Endothelial cell of umbilical vein (primary cell): ENCODE data around the gene COL23A1. TPM values are rescaled to one million over a fixed set of nuclear protein-coding genes. Genes with fewer than 3 reads are reported as not detected.

Source experiments
- BruUV-seq: library from RNA; stranded (reverse); fragments of 400-500 nt; replicated peaks from 2 replicates; lab custom pipeline; 2021; lab: Mats Ljungman, UMichigan
- CTCF ChIA-PET: fragments of 300-600, 350-600 bp; sonication (Branson Sonifier 250); formaldehyde crosslinking; loops from one replicate; lab custom pipeline; 2021; ENCODE audit warnings: antibody characterized with exemption, inconsistent platforms; lab: Charles Lee
- POLR2A ChIA-PET: fragments of 300-600, 350-600 bp; sonication (Branson Sonifier 250); formaldehyde crosslinking; loops from one replicate; lab custom pipeline; 2021; ENCODE audit warnings: antibody characterized with exemption, inconsistent platforms; lab: Charles Lee
- DNase-seq: peaks from one replicate; pipeline ENCODE4 v3.0.0-alpha.2; 2011; ENCODE audit warnings: low read depth, low spot score
- FAIRE-seq: peaks from 2 replicates; lab custom pipeline; 2011; peaks lifted over from hg19 to GRCh38; lab: Jason Lieb, UNC
- H2AFZ ChIP-seq: 2 replicates; pipeline ENCODE4 v1.6.0; 2012; ENCODE audit warnings: low read depth, low read length, control low read depth, inconsistent platforms
- H3K27ac ChIP-seq: 2 replicates; pipeline ENCODE4 v1.5.1; 2011; ENCODE audit warnings: low read depth, mild to moderate bottlenecking, control low read depth, low read length, moderate library complexity; ENCODE audit not compliant: insufficient read depth
- H3K27me3 ChIP-seq, 2 experiments: 2 replicates each; pipeline versions ENCODE4 v1.6.0 to v1.6.1; 2011; ENCODE audit warnings: low read length in 2 of 2, mixed read lengths in 1 of 2; ENCODE audit not compliant: control insufficient read depth in 2 of 2, insufficient read depth in 2 of 2
- H3K36me3 ChIP-seq, 2 experiments: 2 replicates in 1 of 2; 3 replicates in 1 of 2; pipeline ENCODE4 v1.5.1; 2011; ENCODE audit warnings: low read length in 2 of 2, mild to moderate bottlenecking in 1 of 2, moderate library complexity in 1 of 2; ENCODE audit not compliant: control insufficient read depth in 2 of 2, insufficient read depth in 2 of 2; ENCODE audit errors: extremely low read depth in 1 of 2
- H3K4me1 ChIP-seq: 3 replicates; pipeline ENCODE4 v1.5.1; 2011; ENCODE audit warnings: mild to moderate bottlenecking, low read length; ENCODE audit not compliant: control insufficient read depth, insufficient read depth; ENCODE audit errors: extremely low read depth
- H3K4me2 ChIP-seq: 2 replicates; pipeline ENCODE4 v1.6.1; 2011; ENCODE audit warnings: low read length, control low read depth, mixed read lengths; ENCODE audit not compliant: insufficient read depth
- H3K4me3 ChIP-seq, 3 experiments: fragments of 200-600 bp in 1 of 3; sonication (generic), shearing (Covaris generic) in 1 of 3; replicated peaks in 1 of 3; 2 replicates each; pipeline ENCODE4 v1.5.1; 2011 to 2016; ENCODE audit warnings: control low read depth in 3 of 3, low read length in 3 of 3, mild to moderate bottlenecking in 2 of 3, inconsistent platforms in 1 of 3, low read depth in 1 of 3, moderate library complexity in 1 of 3; ENCODE audit not compliant: insufficient read depth in 1 of 3
- H3K79me2 ChIP-seq: 2 replicates; pipeline ENCODE4 v1.6.0; 2012; ENCODE audit warnings: low read length, inconsistent platforms; ENCODE audit not compliant: control insufficient read depth, insufficient read depth
- H3K9ac ChIP-seq: replicated peaks from 2 replicates; pipeline ENCODE3; 2011; ENCODE audit warnings: low read length, control low read depth; ENCODE audit not compliant: insufficient read depth; ENCODE audit errors: extremely low read depth
- H3K9me1 ChIP-seq: replicated peaks from 3 replicates; pipeline ENCODE4 v1.6.0; 2011; ENCODE audit warnings: mild to moderate bottlenecking, low read length; ENCODE audit not compliant: control insufficient read depth, insufficient read depth; ENCODE audit errors: extremely low read depth
- H3K9me3 ChIP-seq: replicated peaks from 2 replicates; pipeline ENCODE4 v1.5.1; 2012; ENCODE audit warnings: low read length, inconsistent platforms; ENCODE audit not compliant: control insufficient read depth, insufficient read depth
- H4K20me1 ChIP-seq: replicated peaks from 2 replicates; pipeline ENCODE3; 2011; ENCODE audit warnings: mild to moderate bottlenecking, low read length; ENCODE audit not compliant: control insufficient read depth, insufficient read depth; ENCODE audit errors: extremely low read depth
- CTCF ChIP-seq, 2 donors: IDR thresholded peaks; 1 replicate in 1 of 2; 2 replicates in 1 of 2; pipeline ENCODE4 v1.5.1; 2011; ENCODE audit warnings: low read length in 2 of 2, mild to moderate bottlenecking in 2 of 2, moderate library complexity in 2 of 2, control low read depth in 1 of 2, inconsistent platforms in 1 of 2, low read depth in 1 of 2; ENCODE audit not compliant: insufficient read depth in 1 of 2; ENCODE audit errors: extremely low read depth in 1 of 2
- EZH2 ChIP-seq: IDR thresholded peaks from 2 replicates; pipeline ENCODE4 v1.6.1; 2012; ENCODE audit warnings: borderline replicate concordance, low read depth, mild to moderate bottlenecking, moderate library complexity, low read length, inconsistent platforms; ENCODE audit not compliant: severe bottlenecking
- FOS ChIP-seq: IDR thresholded peaks from 2 replicates; pipeline ENCODE4 v1.6.1; 2011; ENCODE audit warnings: mild to moderate bottlenecking, low read length, moderate library complexity, borderline replicate concordance; ENCODE audit not compliant: insufficient read depth
- GATA2 ChIP-seq: IDR thresholded peaks from 2 replicates; pipeline ENCODE4 v1.7.0; 2011; ENCODE audit warnings: low read depth, mild to moderate bottlenecking, moderate library complexity, mixed read lengths, low read length; ENCODE audit not compliant: insufficient read length, insufficient read depth
- JUN ChIP-seq: IDR thresholded peaks from 2 replicates; pipeline ENCODE4 v1.6.1; 2011; ENCODE audit warnings: borderline replicate concordance, low read depth; ENCODE audit not compliant: insufficient read length, insufficient read depth
- MAX ChIP-seq: IDR thresholded peaks from 2 replicates; pipeline ENCODE4 v1.6.1; 2011; ENCODE audit not compliant: insufficient read depth, insufficient read length
- MYC ChIP-seq: IDR thresholded peaks from one replicate; pipeline ENCODE4 v1.6.1; 2011; ENCODE audit warnings: mild to moderate bottlenecking, low read depth, low read length
- POLR2A ChIP-seq: IDR thresholded peaks from 2 replicates; pipeline ENCODE4 v1.6.1; 2012; ENCODE audit warnings: low read depth, mild to moderate bottlenecking, control low read depth, low read length
- POLR2AphosphoS5 ChIP-seq: IDR thresholded peaks from 2 replicates; pipeline ENCODE4 v1.6.1; 2012; ENCODE audit warnings: low read depth, mild to moderate bottlenecking, control low read depth, low read length, moderate library complexity; ENCODE audit not compliant: insufficient read depth
- dilution Hi-C: fragments of 300-500 bp; cut with MboI; formaldehyde crosslinking; loops from one replicate; pipeline ENCODE4 v1.15.0; 2019; ENCODE audit warnings: low sequenced_read_pairs; ENCODE audit not compliant: extremely low pct_ligation_motif_present
- intact Hi-C: fragments of 100-400 bp; cut with micrococcal nuclease; formaldehyde crosslinking; loops from one replicate; pipeline ENCODE4 v1.10.0; 2022
- polyA plus RNA-seq, 4 experiments: library from polyadenylated mRNA; depleted of rRNA in 3 of 4; stranded (reverse) in 3 of 4; unstranded in 1 of 4; fragments of >200 nt; gene quantifications; 2 replicates each; pipeline versions ENCODE4 v1.2.1 to v1.2.3, GENCODE V29; 2011 to 2012; ENCODE audit warnings: missing spikeins in 1 of 4
- total RNA-seq: library from RNA; stranded (reverse); gene quantifications from 2 replicates; pipeline ENCODE4 v1.2.3, GENCODE V29; 2021

Gene COL23A1
- total and polyA plus RNA-seq, 2 donors (not counting 3 experiments of a cell fraction or from before 2014, with no cell fraction given), result not detected

DNA sequence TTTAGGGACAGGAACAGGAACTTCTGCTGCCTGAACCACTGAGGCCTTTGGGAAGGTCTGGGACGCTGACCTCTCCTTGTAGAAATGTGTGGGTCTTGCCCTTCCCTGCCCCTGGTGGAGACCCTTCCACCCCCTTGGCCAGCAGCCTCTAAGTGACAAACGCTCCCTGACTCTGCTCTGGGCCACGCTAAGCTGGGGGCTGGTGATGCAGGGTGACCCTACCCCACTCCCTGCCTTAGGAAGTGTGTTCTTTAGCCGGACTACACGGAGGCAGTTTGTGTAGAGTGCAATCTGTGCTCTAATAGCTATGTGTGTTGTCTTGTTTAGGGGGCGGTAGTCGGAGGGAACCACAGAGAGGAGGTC, 123.0 kb downstream of the COL23A1 start:
- CTCF ChIA-PET, result interaction anchor here (0.7 kb wide), 1 partner anchor 37 kb away, joined by 3 read pairs; no protein-coding TSS in a partner anchor
- Histone ChIP-seq H3K4me2 (no peak overlapping the region), H3K4me1 (no peaks in the 10 kb centered on the region), H3K27ac (no peak overlapping the region), H3K9me1 (no peaks in the 10 kb centered on the region), H2AFZ (no peak overlapping the region), H3K4me3 (no peak overlapping the region), H4K20me1 (no peaks in the 10 kb centered on the region), H3K9me3 (no peaks in the 10 kb centered on the region), H3K27me3 (no peaks in the 10 kb centered on the region), H3K9ac (no peak overlapping the region), H3K36me3 (no peaks in the 10 kb centered on the region), H3K79me2 (no peaks in the 10 kb centered on the region)
- no TSS peak for BruUV-seq
- DNase-seq (no peak), FAIRE-seq (no peak)
- intact Hi-C loops, result loop anchor here (1.0 kb wide), 1 partner anchor 29 kb away; no protein-coding TSS in a partner anchor
- TF ChIP-seq JUN (no peak), POLR2AphosphoS5 (no peak), MYC (no peak), POLR2A (no peak), EZH2 (no peak), FOS (no peak), MAX (no peak), CTCF (IDR thresholded peaks at IDR 0.05; ENCODE audit: extremely low read depth in 1 of 2, insufficient read depth in 1 of 2, low read depth in 1 of 2, low read length in 2 of 2) (no peak), GATA2 (no peak)
- POLR2A ChIA-PET, result no interaction called here
- dilution Hi-C loops, result no loop called here
